ENCODE data around the gene LPAR1.

Gene LPAR1

GRCh38 chr9:111000202-111000601, 38.1 kb downstream of the LPAR1 start:
- DNase-seq (ENCODE audit: low spot score) = no peak

- no peak for DNase-seq (ENCODE audit: low spot score)
Observed at GRCh38 chr9:110999379-110999778, 38.9 kb downstream of the LPAR1 start.

- no peak for DNase-seq (ENCODE audit: low spot score)
Observed at GRCh38 chr9:110997847-110998246, 40.4 kb downstream of the LPAR1 start.

GRCh38 chr9:110996436-110997220, 41.6 kb downstream of the LPAR1 start:
- no peak for DNase-seq (ENCODE audit: low spot score)

- no peak for DNase-seq (ENCODE audit: low spot score)
Observed at GRCh38 chr9:110995420-110996340, 42.6 kb downstream of the LPAR1 start.

- no peak for DNase-seq (ENCODE audit: low spot score)
Observed at GRCh38 chr9:110994771-110995241, 43.5 kb downstream of the LPAR1 start.

- DNase-seq (ENCODE audit: low spot score) = no peak
Observed at GRCh38 chr9:110990481-110990880, 47.8 kb downstream of the LPAR1 start.

GRCh38 chr9:110986529-110986928, 51.7 kb downstream of the LPAR1 start:
- DNase-seq (ENCODE audit: low spot score) = no peak

GRCh38 chr9:110984890-110985437, 53.3 kb downstream of the LPAR1 start:
- DNase-seq (ENCODE audit: low spot score) = no peak

GRCh38 chr9:110980261-110980660, 58.0 kb downstream of the LPAR1 start:
- no peak for DNase-seq (ENCODE audit: low spot score)

GRCh38 chr9:110979636-110980035, 58.6 kb downstream of the LPAR1 start:
- no peak for DNase-seq (ENCODE audit: low spot score)

- DNase-seq (ENCODE audit: low spot score) = no peak
Observed at GRCh38 chr9:110978516-110978915, 59.8 kb downstream of the LPAR1 start.

GRCh38 chr9:110977259-110977709, 61.0 kb downstream of the LPAR1 start:
- peak; percentile 40 for DNase-seq (ENCODE audit: low spot score)

GRCh38 chr9:110975969-110976368, 62.3 kb downstream of the LPAR1 start:
- no peak for DNase-seq (ENCODE audit: low spot score)

GRCh38 chr9:110975278-110975677, 63.0 kb downstream of the LPAR1 start:
- DNase-seq (ENCODE audit: low spot score) = no peak

GRCh38 chr9:110971705-110972104, 66.6 kb downstream of the LPAR1 start:
- no peak for DNase-seq (ENCODE audit: low spot score)

GRCh38 chr9:110971234-110971633, 67.0 kb downstream of the LPAR1 start:
- no peak for DNase-seq (ENCODE audit: low spot score)

- peak; percentile 7 for DNase-seq (ENCODE audit: low spot score)
Observed at GRCh38 chr9:110969971-110970386, 68.3 kb downstream of the LPAR1 start.

- DNase-seq (ENCODE audit: low spot score) = no peak
Observed at GRCh38 chr9:110968096-110968495, 70.2 kb downstream of the LPAR1 start.

- no peak for DNase-seq (ENCODE audit: low spot score)
Observed at GRCh38 chr9:110967196-110967595, 71.1 kb downstream of the LPAR1 start.

- no peak for DNase-seq (ENCODE audit: low spot score)
Observed at GRCh38 chr9:110960288-110960687, 78.0 kb downstream of the LPAR1 start.

GRCh38 chr9:110958847-110959246, 79.4 kb downstream of the LPAR1 start:
- DNase-seq (ENCODE audit: low spot score) = no peak

Data from RKO (cell line).